ENCODE measurements around the gene CERS3. TPM values are rescaled to one million over a fixed set of nuclear protein-coding genes. Genes with fewer than 3 reads are reported as not detected.
A peak's percentile ranks its signal among the peaks of the same experiment; 100 is the strongest.

CERS3 gene
- total and polyA plus RNA-seq, 4 experiments from 2014 or later, result 0.66 to 1.9 (median 1.6) TPM; not detected in 1

- Mint-ChIP-seq H3K27ac (no peak overlapping the region), H3K4me3 (peak overlapping the region in 5 of 8 donors; percentile 24 to 79 (median 56)), H3K27me3 (peaks cover 28 to 38% of the 10 kb centered on the region in 2 donors), H3K9me3 (peaks cover 2 to 28% (median 17%) of the 10 kb centered on the region in 8 donors), H3K36me3 (no peaks in the 10 kb centered on the region), H3K4me1 (peaks cover 4 to 10% (median 5%) of the 10 kb centered on the region in 4 donors)
- H3K4me3 ChIP-seq (ENCODE audit: low read length in 2 of 2), result no peak overlapping the region
- no peaks in the 10 kb centered on the region for H3K4me1 ChIP-seq (ENCODE audit: insufficient read depth, low read length)
- no peak overlapping the region for H3K27ac ChIP-seq (ENCODE audit: low read depth, low read length)
- no peaks in the 10 kb centered on the region for H3K27me3 ChIP-seq (ENCODE audit: insufficient read depth, low read length)
- intact Hi-C loops (cut with micrococcal nuclease), result loop anchor here (5.0 kb wide), 1 partner anchor 755 kb away; no protein-coding TSS in a partner anchor
- POLR2A ChIA-PET (ENCODE audit: partially characterized antibody), result no interaction called here
- no peaks in the 10 kb centered on the region for H3K36me3 ChIP-seq (ENCODE audit: insufficient read depth, low read length)
- CTCF ChIA-PET (ENCODE audit: partially characterized antibody), result no interaction called here
- no peak for DNase-seq
- H3K9me3 ChIP-seq (ENCODE audit: control insufficient read depth in 1 of 2, low read length in 2 of 2), result no peaks in the 10 kb centered on the region
These were observed 156.0 kb downstream of the CERS3 start for GRCh38 chr15:100372739-100373119.

- peaks cover 7% of the 10 kb centered on the region for H3K27me3 ChIP-seq (ENCODE audit: insufficient read depth, low read length)
- H3K4me3 ChIP-seq (ENCODE audit: low read length in 2 of 2), result no peak overlapping the region
- Mint-ChIP-seq H3K36me3 (no peaks in the 10 kb centered on the region), H3K9me3 (peaks cover 0 to 14% (median 0%) of the 10 kb centered on the region in 8 donors), H3K27me3 (peaks cover 32 to 59% of the 10 kb centered on the region in 2 donors), H3K4me3 (no peak overlapping the region), H3K4me1 (peaks cover 2 to 5% (median 4%) of the 10 kb centered on the region in 4 donors), H3K27ac (no peak overlapping the region)
- H3K36me3 ChIP-seq (ENCODE audit: insufficient read depth, low read length), result no peaks in the 10 kb centered on the region
- no peak for DNase-seq
- POLR2A ChIA-PET (ENCODE audit: partially characterized antibody), result no interaction called here
- intact Hi-C loops (cut with micrococcal nuclease), result no loop called here
- CTCF ChIA-PET (ENCODE audit: partially characterized antibody), result interaction anchor here (1.1 kb wide), 1 partner anchor 17 kb away, joined by 3 read pairs; no protein-coding TSS in a partner anchor
- H3K9me3 ChIP-seq (ENCODE audit: control insufficient read depth in 1 of 2, low read length in 2 of 2), result no peaks in the 10 kb centered on the region
- no peak overlapping the region for H3K27ac ChIP-seq (ENCODE audit: low read depth, low read length)
- no peaks in the 10 kb centered on the region for H3K4me1 ChIP-seq (ENCODE audit: insufficient read depth, low read length)
These were observed 173.4 kb downstream of the CERS3 start for GRCh38 chr15:100355342-100355741.

- Mint-ChIP-seq H3K27ac (no peak overlapping the region), H3K9me3 (peaks cover 0 to 14% (median 0%) of the 10 kb centered on the region in 8 donors), H3K36me3 (peaks cover 0 to 4% of the 10 kb centered on the region in 2 donors), H3K27me3 (peaks cover 28 to 50% of the 10 kb centered on the region in 2 donors), H3K4me3 (no peak overlapping the region), H3K4me1 (peaks cover 6 to 18% (median 10%) of the 10 kb centered on the region in 4 donors)
- no peak for DNase-seq
- intact Hi-C loops (cut with micrococcal nuclease), result no loop called here
- ChIA-PET CTCF (ENCODE audit: partially characterized antibody) (no interaction called here), POLR2A (ENCODE audit: partially characterized antibody) (no interaction called here)
- Histone ChIP-seq H3K9me3 (ENCODE audit: control insufficient read depth in 1 of 2, low read length in 2 of 2) (no peaks in the 10 kb centered on the region), H3K4me3 (ENCODE audit: low read length in 2 of 2) (no peak overlapping the region), H3K27me3 (ENCODE audit: insufficient read depth, low read length) (peaks cover 7% of the 10 kb centered on the region), H3K4me1 (ENCODE audit: insufficient read depth, low read length) (peaks cover 5% of the 10 kb centered on the region), H3K27ac (ENCODE audit: low read depth, low read length) (no peak overlapping the region), H3K36me3 (ENCODE audit: insufficient read depth, low read length) (no peaks in the 10 kb centered on the region)
These were observed 175.3 kb downstream of the CERS3 start for GRCh38 chr15:100353449-100353848.

GRCh38 chr15:100350434-100351226 is 178.1 kb downstream of the CERS3 start:
- Mint-ChIP-seq H3K27ac (peak overlapping the region in 6 of 7 donors; percentile 81 to 98 (median 90)), H3K36me3 (peaks cover 0 to 4% of the 10 kb centered on the region in 2 donors), H3K27me3 (peaks cover 14 to 30% of the 10 kb centered on the region in 2 donors), H3K4me3 (peak overlapping the region; percentile 95 to 97 (median 96)), H3K4me1 (peaks cover 6 to 18% (median 10%) of the 10 kb centered on the region in 4 donors), H3K9me3 (peaks cover 0 to 2% (median 0%) of the 10 kb centered on the region in 8 donors)
- ChIA-PET CTCF (ENCODE audit: partially characterized antibody) (interaction anchor here (0.6 to 7.7 kb wide), 67 partner anchors 9 to 1078 kb away, joined by 3 to 214 read pairs (median 5); partner anchors contain the start of genes ADAMTS17, ASB7 and LINS1), POLR2A (ENCODE audit: partially characterized antibody) (interaction anchor here (0.7 to 3.1 kb wide), 11 partner anchors 10 to 944 kb away, joined by 3 to 29 read pairs (median 5); partner anchors contain the start of genes ADAMTS17, ASB7, LINS1 and SNRPA1)
- H3K4me1 ChIP-seq (ENCODE audit: insufficient read depth, low read length), result peaks cover 5% of the 10 kb centered on the region
- no peaks in the 10 kb centered on the region for H3K36me3 ChIP-seq (ENCODE audit: insufficient read depth, low read length)
- intact Hi-C loops (cut with micrococcal nuclease), result loop anchor here (1.0 kb wide), 4 partner anchors 8 to 523 kb away; no protein-coding TSS in a partner anchor
- no peak overlapping the region for H3K4me3 ChIP-seq (ENCODE audit: low read length in 2 of 2)
- H3K27ac ChIP-seq (ENCODE audit: low read depth, low read length), result no peak overlapping the region
- H3K9me3 ChIP-seq (ENCODE audit: control insufficient read depth in 1 of 2, low read length in 2 of 2), result no peaks in the 10 kb centered on the region
- DNase-seq, result no peak
- H3K27me3 ChIP-seq (ENCODE audit: insufficient read depth, low read length), result peaks cover 7% of the 10 kb centered on the region

Other genes starting within 250 kb of the CERS3 start
- 1 to 10 TPM; 4.7 to 6.2 TPM for gene ADAMTS17, start 187.0 kb downstream of the CERS3 start, total RNA-seq
- gene ADAMTS17, start 187.0 kb downstream of the CERS3 start, polyA plus RNA-seq, result 1 to 10 TPM; 2.1 to 4.8 TPM
- gene LINS1, start 73.2 kb upstream of the CERS3 start, total RNA-seq, result 10 to 100 TPM; 76.4 to 84.0 TPM
- 10 to 100 TPM; 65.8 to 81.3 TPM for gene LINS1, start 73.2 kb upstream of the CERS3 start, polyA plus RNA-seq
- gene ASB7, start 73.6 kb upstream of the CERS3 start, total RNA-seq, result 10 to 100 TPM; 19.5 to 20.0 TPM
- gene ASB7, start 73.6 kb upstream of the CERS3 start, polyA plus RNA-seq, result 10 to 100 TPM; 14.3 to 15.9 TPM

Data from CD4-positive, alpha-beta memory T cell (primary cell).